Osteocyte (in vitro differentiated cells): ENCODE results near the gene THOC1. TPM values are rescaled to one million over a fixed set of nuclear protein-coding genes. Genes with fewer than 3 reads are reported as not detected.

Source experiments
- DNase-seq: peaks from one replicate; pipeline ENCODE4 v3.0.0; 2021; ENCODE audit warnings: mixed read lengths; ENCODE audit not compliant: unreplicated experiment; ENCODE audit errors: extremely low spot score
- H3K27ac Mint-ChIP-seq: one replicate; pipeline ENCODE4 v1.8.0; 2021; ENCODE audit warnings: mild to moderate bottlenecking, mixed read lengths; ENCODE audit not compliant: unreplicated experiment
- H3K27me3 Mint-ChIP-seq: one replicate; pipeline ENCODE4 v1.8.0; 2021; ENCODE audit warnings: mixed read lengths; ENCODE audit not compliant: unreplicated experiment
- H3K36me3 Mint-ChIP-seq: one replicate; pipeline ENCODE4 v1.8.0; 2021; ENCODE audit warnings: mixed read lengths; ENCODE audit not compliant: unreplicated experiment
- H3K4me1 Mint-ChIP-seq: one replicate; pipeline ENCODE4 v1.8.0; 2021; ENCODE audit warnings: mixed read lengths; ENCODE audit not compliant: unreplicated experiment
- H3K4me3 Mint-ChIP-seq: one replicate; pipeline ENCODE4 v1.8.0; 2021; ENCODE audit warnings: mild to moderate bottlenecking, moderate library complexity, mixed read lengths; ENCODE audit not compliant: unreplicated experiment
- H3K9me3 Mint-ChIP-seq: one replicate; pipeline ENCODE4 v1.8.0; 2021; ENCODE audit warnings: mixed read lengths; ENCODE audit not compliant: unreplicated experiment
- CTCF ChIP-seq: fragments of 200-600 bp; sonication (generic); IDR thresholded peaks from 2 replicates; pipeline ENCODE4 v1.5.0; 2021; ENCODE audit warnings: antibody characterized with exemption, mild to moderate bottlenecking, moderate library complexity
- total RNA-seq: library from RNA; stranded (reverse); gene quantifications from 2 replicates; pipeline ENCODE4 v1.2.1, GENCODE V29; 2021

The THOC1 gene
- total RNA-seq, 1 donor from 2014 or later = 39.7 TPM

- Mint-ChIP-seq H3K27me3 (peaks cover 14% of the 10 kb centered on the region), H3K9me3 (no peaks in the 10 kb centered on the region), H3K4me3 (no peak overlapping the region), H3K36me3 (no peaks in the 10 kb centered on the region), H3K27ac (no peak overlapping the region), H3K4me1 (peaks cover 6% of the 10 kb centered on the region)
- DNase-seq = no peak
- TF ChIP-seq CTCF = no peak
These were observed 18.0 kb upstream of the THOC1 start for GRCh38 chr18:285817-286216.

GRCh38 chr18:275486-275885, 7.6 kb upstream of the THOC1 start:
- H3K36me3 Mint-ChIP-seq = peaks cover 2% of the 10 kb centered on the region
- no peaks in the 10 kb centered on the region for H3K4me1 Mint-ChIP-seq
- no peaks in the 10 kb centered on the region for H3K27me3 Mint-ChIP-seq
- no peak overlapping the region for H3K4me3 Mint-ChIP-seq
- TF ChIP-seq CTCF = no peak
- H3K27ac Mint-ChIP-seq = no peak overlapping the region
- DNase-seq = no peak
- H3K9me3 Mint-ChIP-seq = peaks cover 5% of the 10 kb centered on the region

GRCh38 chr18:274313-274712, 6.5 kb upstream of the THOC1 start:
- no peak for DNase-seq
- no peak for TF ChIP-seq CTCF
- Mint-ChIP-seq H3K4me3 (no peak overlapping the region), H3K36me3 (peaks cover 2% of the 10 kb centered on the region), H3K27me3 (no peaks in the 10 kb centered on the region), H3K27ac (no peak overlapping the region), H3K9me3 (peaks cover 5% of the 10 kb centered on the region), H3K4me1 (peaks cover 7% of the 10 kb centered on the region)

GRCh38 chr18:273525-273924, 5.7 kb upstream of the THOC1 start:
- H3K4me1 Mint-ChIP-seq = peaks cover 14% of the 10 kb centered on the region
- no peak overlapping the region for H3K4me3 Mint-ChIP-seq
- H3K27me3 Mint-ChIP-seq = no peaks in the 10 kb centered on the region
- no peak overlapping the region for H3K27ac Mint-ChIP-seq
- H3K9me3 Mint-ChIP-seq = peaks cover 5% of the 10 kb centered on the region
- no peak for TF ChIP-seq CTCF
- peaks cover 2% of the 10 kb centered on the region for H3K36me3 Mint-ChIP-seq
- no peak for DNase-seq

- DNase-seq = no peak
- H3K27ac Mint-ChIP-seq = no peak overlapping the region
- TF ChIP-seq CTCF = no peak
- H3K27me3 Mint-ChIP-seq = no peaks in the 10 kb centered on the region
- H3K4me1 Mint-ChIP-seq = peaks cover 15% of the 10 kb centered on the region
- H3K4me3 Mint-ChIP-seq = no peak overlapping the region
- peaks cover under 1% of the 10 kb centered on the region for H3K36me3 Mint-ChIP-seq
- peaks cover 2% of the 10 kb centered on the region for H3K9me3 Mint-ChIP-seq
These were observed 4.8 kb upstream of the THOC1 start for GRCh38 chr18:272650-273049.
